ENCODE data around the gene PRKAR2B. TPM values are rescaled to one million over a fixed set of nuclear protein-coding genes. Genes with fewer than 3 reads are reported as not detected.
A peak's percentile ranks its signal among the peaks of the same experiment; 100 is the strongest.

The PRKAR2B gene
- total and polyA plus RNA-seq, 9 donors, result 24.2 to 84.9 (median 43.7) TPM

DNA sequence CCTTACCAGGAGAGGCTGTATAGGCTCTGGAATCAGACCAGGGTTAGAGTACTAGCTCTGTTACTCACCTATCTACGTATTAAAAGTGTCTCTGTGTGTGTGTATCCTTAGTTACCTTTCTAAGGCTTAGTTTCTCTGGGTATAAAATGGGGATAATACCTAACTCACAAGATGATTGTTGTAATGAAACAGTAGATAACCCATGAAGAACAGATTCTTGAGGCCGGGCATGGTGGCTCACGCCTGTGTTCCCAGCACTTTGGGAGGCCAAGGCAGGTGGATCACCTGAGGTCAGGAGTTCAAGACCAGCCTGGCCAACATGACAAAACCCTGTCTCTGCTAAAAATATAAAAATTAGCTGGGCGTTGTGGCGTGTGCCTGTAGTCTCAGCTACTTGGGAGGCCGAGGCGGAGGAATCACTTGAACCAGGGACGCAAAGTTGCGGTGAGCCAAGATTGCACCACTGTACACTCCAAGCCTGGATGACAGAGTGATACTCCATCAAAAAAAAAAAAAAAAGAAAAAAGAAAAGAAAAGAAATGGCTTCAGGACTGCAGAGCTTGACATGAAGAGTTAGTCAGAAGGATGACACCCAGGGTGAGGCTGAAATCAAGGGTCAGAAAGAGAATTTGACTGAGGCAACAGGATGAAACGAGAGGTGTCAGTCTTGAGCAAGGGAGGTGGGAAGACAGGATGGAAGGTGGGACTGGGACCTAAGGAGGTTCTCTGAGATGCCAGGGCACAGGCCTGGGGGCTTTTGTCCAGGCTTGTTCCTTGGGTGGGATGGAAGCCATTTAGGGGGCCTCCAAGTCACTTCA is 33.4 kb downstream of the PRKAR2B start:
- Histone ChIP-seq H3K36me3 (no peaks in the 10 kb centered on the region), H3K27ac (no peak overlapping the region), H3K4me1 (ENCODE audit: insufficient read depth) (no peaks in the 10 kb centered on the region), H3K9me3 (no peaks in the 10 kb centered on the region), H3K4me3 (no peak overlapping the region), H3K27me3 (no peaks in the 10 kb centered on the region)
- TF ChIP-seq EP300 (IDR thresholded peaks at IDR 0.05) (no peak), POLR2A (IDR thresholded peaks at IDR 0.05) (no peak)
- TF ChIP-seq, protein P1, sequence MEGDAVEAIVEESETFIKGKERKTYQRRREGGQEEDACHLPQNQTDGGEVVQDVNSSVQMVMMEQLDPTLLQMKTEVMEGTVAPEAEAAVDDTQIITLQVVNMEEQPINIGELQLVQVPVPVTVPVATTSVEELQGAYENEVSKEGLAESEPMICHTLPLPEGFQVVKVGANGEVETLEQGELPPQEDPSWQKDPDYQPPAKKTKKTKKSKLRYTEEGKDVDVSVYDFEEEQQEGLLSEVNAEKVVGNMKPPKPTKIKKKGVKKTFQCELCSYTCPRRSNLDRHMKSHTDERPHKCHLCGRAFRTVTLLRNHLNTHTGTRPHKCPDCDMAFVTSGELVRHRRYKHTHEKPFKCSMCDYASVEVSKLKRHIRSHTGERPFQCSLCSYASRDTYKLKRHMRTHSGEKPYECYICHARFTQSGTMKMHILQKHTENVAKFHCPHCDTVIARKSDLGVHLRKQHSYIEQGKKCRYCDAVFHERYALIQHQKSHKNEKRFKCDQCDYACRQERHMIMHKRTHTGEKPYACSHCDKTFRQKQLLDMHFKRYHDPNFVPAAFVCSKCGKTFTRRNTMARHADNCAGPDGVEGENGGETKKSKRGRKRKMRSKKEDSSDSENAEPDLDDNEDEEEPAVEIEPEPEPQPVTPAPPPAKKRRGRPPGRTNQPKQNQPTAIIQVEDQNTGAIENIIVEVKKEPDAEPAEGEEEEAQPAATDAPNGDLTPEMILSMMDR (IDR thresholded peaks at IDR 0.05), result no peak
- DNase-seq, result no peak
- WGBS, 3 donors, result 91 to 98% (median 97%) methylated on average over 10 of the region's 10 CpGs
- intact Hi-C loops (cut with DNase I), result no loop called here

DNA sequence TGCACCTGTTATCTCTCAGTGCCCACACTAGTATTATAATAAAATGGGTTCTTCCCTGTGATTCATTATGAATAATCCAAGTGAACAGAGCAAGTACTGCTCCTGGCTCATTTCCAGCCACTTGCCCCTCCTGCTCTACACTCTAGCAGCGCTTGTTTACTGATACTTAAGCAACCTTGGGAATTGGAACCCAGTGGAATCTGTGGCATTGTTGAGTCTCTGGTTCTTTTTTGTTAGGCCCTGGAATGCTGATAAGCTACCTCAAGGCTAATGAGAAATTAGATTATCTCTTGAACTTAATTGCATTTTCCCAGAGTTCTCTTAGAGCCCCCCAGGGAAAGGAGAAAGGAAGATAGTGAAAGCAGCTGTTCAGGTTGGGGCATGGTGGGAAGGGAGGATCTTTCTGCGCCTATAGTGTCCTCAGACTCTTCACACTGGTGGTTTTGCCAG is 34.0 kb downstream of the PRKAR2B start:
- intact Hi-C loops (cut with DNase I), result no loop called here
- Histone ChIP-seq H3K36me3 (no peaks in the 10 kb centered on the region), H3K4me3 (no peak overlapping the region), H3K27me3 (no peaks in the 10 kb centered on the region), H3K9me3 (no peaks in the 10 kb centered on the region), H3K27ac (no peak overlapping the region), H3K4me1 (ENCODE audit: insufficient read depth) (no peaks in the 10 kb centered on the region)
- no peak for TF ChIP-seq POLR2A (IDR thresholded peaks at IDR 0.05)
- TF ChIP-seq, protein P1 (IDR thresholded peaks at IDR 0.05), result no peak
- no peak for TF ChIP-seq EP300 (IDR thresholded peaks at IDR 0.05)
- peak in 4 of 5 donors; percentile 44 to 59 (median 53) for DNase-seq
- 40 to 66% (median 47%) methylated on average over 2 of the region's 2 CpGs for WGBS, 3 donors

DNA sequence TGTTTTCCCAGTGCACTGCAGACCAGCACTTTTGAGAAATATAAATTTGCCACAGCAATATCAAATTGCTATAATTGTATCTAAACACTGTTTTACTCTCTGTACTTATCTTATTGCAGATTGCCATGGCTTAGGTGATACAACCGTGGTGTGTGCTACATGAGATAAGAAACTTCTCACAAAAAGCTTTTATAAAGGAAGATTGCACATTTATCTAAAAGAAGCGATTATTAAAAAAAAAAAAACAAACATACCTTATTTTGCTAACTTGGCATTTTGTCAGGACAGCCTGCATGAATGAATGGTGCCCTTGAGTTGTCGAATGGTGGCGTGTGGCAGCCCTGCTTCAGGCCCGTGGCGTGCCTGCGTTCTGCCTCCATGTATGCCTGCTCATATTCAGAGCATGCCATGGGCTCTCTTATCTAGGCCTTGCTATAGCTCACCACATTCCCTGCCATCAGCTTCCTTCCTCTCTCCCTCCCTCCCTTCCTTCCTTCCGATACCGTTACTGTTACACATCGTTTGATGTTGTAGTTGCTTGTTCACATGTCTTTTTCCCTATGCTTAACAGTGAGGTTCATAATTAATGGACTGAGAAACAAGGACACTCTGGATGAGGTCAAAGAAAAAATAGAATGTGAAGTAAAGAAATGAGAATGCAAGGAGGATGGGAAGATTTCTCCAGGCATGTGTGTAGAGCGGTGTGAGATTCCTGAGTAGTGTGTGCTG is 34.9 kb downstream of the PRKAR2B start:
- Histone ChIP-seq H3K27me3 (no peaks in the 10 kb centered on the region), H3K9me3 (no peaks in the 10 kb centered on the region), H3K27ac (no peak overlapping the region), H3K4me3 (no peak overlapping the region), H3K4me1 (ENCODE audit: insufficient read depth) (no peaks in the 10 kb centered on the region), H3K36me3 (no peaks in the 10 kb centered on the region)
- TF ChIP-seq EP300 (IDR thresholded peaks at IDR 0.05), result no peak
- TF ChIP-seq, protein P1 (IDR thresholded peaks at IDR 0.05), result no peak
- TF ChIP-seq POLR2A (IDR thresholded peaks at IDR 0.05), result no peak
- 85 to 93% (median 90%) methylated on average over 11 of the region's 11 CpGs for WGBS, 3 donors
- intact Hi-C loops (cut with DNase I), result no loop called here
- no peak for DNase-seq

DNA sequence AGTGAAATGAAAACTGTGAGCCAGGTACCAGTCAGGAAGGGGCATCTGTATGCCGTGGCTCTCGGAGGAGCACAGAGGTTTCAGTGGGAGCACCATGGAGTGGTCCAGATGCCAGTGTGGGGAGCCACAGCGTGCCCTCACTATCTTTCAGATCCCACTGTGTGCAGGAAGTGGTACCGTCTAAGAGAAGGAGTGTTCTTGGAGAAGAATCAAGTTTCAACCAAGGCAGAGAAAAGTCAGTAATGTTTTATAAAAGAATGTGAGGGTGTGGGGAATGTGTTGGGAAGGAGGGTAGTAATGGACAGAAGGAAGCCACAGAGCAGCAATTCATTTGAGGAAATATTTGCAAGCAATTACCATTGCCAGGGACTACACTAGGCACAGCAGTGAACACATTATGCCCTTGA is 35.6 kb downstream of the PRKAR2B start:
- Histone ChIP-seq H3K27me3 (no peaks in the 10 kb centered on the region), H3K4me3 (no peak overlapping the region), H3K9me3 (no peaks in the 10 kb centered on the region), H3K36me3 (no peaks in the 10 kb centered on the region), H3K27ac (no peak overlapping the region), H3K4me1 (ENCODE audit: insufficient read depth) (no peaks in the 10 kb centered on the region)
- WGBS, 3 donors, result 80 to 88% (median 87%) methylated on average over 4 of the region's 4 CpGs
- intact Hi-C loops (cut with DNase I), result no loop called here
- no peak for DNase-seq
- no peak for TF ChIP-seq POLR2A (IDR thresholded peaks at IDR 0.05)
- no peak for TF ChIP-seq EP300 (IDR thresholded peaks at IDR 0.05)
